ENCODE measurements around the gene MEI1. TPM values are rescaled to one million over a fixed set of nuclear protein-coding genes. Genes with fewer than 3 reads are reported as not detected.
"Not testable (repeated sequence)": the region's sequence is repeated elsewhere in the genome, so short reads cannot be mapped to it uniquely, and the experiment has no call there.

Gene MEI1
- total and polyA plus RNA-seq, 2 donors (not counting 1 experiment from before 2014, with no cell fraction given) = 50.1 to 64.8 TPM

- Mint-ChIP-seq H3K4me1 (peaks cover 28% of the 10 kb centered on the region), H3K4me3 (no peak overlapping the region), H3K27ac (no peak overlapping the region), H3K27me3 (no peaks in the 10 kb centered on the region), H3K9me3 (ENCODE audit: insufficient read depth) (no peaks in the 10 kb centered on the region)
- H3K4me2 ChIP-seq (replicated peaks; ENCODE audit: low read depth, low read length, poor library complexity, severe bottlenecking) = no peak overlapping the region
- no peak overlapping the region for H3K9ac ChIP-seq (ENCODE audit: low read length)
- H3K27me3 ChIP-seq (replicated peaks in 1 of 4; ENCODE audit: control extremely low read depth in 1 of 4, control insufficient read depth in 3 of 4, insufficient read depth in 4 of 4, low read length in 3 of 4) = no peaks in the 10 kb centered on the region
- no peak overlapping the region for H2AFZ ChIP-seq (ENCODE audit: insufficient read depth, low read depth, low read length, poor library complexity, severe bottlenecking)
- no CpG with 5 or more reads among the region's 3 CpGs for WGBS (ENCODE audit: insufficient coverage)
- peak overlapping the region in 1 of 2 donors; percentile 92 for H3K27ac ChIP-seq (ENCODE audit: low read length in 2 of 2)
- intact Hi-C loops (cut with micrococcal nuclease) = no loop called here
- peaks cover 42% of the 10 kb centered on the region for H4K20me1 ChIP-seq (ENCODE audit: control insufficient read depth, insufficient read depth, low read length, poor library complexity, severe bottlenecking)
- peaks cover 20 to 28% of the 10 kb centered on the region in 2 donors for H3K4me1 ChIP-seq (ENCODE audit: control insufficient read depth in 2 of 2, insufficient read depth in 2 of 2, low read length in 2 of 2)
- H3K9me3 ChIP-seq (ENCODE audit: control extremely low read depth in 1 of 3, control insufficient read depth in 2 of 3, insufficient read depth in 1 of 3, low read length in 2 of 3) = no peaks in the 10 kb centered on the region
- ChIA-PET CTCF (no interaction called here), POLR2A (no interaction called here)
- DNase-seq = no peak
- TF ChIP-seq EZH2 (IDR thresholded peaks at IDR 0.05; ENCODE audit: borderline replicate concordance, insufficient read depth, low read depth, low read length, poor library complexity, severe bottlenecking) (no peak), CTCF (IDR thresholded peaks at IDR 0.05) (no peak)
- H3K36me3 ChIP-seq (replicated peaks in 1 of 2; ENCODE audit: control extremely low read depth in 1 of 2, control insufficient read depth in 1 of 2, extremely low read depth in 1 of 2, insufficient read depth in 2 of 2, low read length in 1 of 2) = peaks cover 2 to 19% of the 10 kb centered on the region in 2 experiments
- H3K4me3 ChIP-seq (ENCODE audit: control extremely low read depth in 1 of 5, extremely low read depth in 1 of 5, insufficient read depth in 1 of 5, low read depth in 2 of 5, low read length in 4 of 5) = no peak overlapping the region
- H3K79me2 ChIP-seq (ENCODE audit: control insufficient read depth, insufficient read depth, low read length) = peaks cover 100% of the 10 kb centered on the region
- no peak for ATAC-seq (ENCODE audit: low read depth)
These were observed 15.7 kb upstream of the MEI1 start for GRCh38 chr22:41683616-41684015.

DNA sequence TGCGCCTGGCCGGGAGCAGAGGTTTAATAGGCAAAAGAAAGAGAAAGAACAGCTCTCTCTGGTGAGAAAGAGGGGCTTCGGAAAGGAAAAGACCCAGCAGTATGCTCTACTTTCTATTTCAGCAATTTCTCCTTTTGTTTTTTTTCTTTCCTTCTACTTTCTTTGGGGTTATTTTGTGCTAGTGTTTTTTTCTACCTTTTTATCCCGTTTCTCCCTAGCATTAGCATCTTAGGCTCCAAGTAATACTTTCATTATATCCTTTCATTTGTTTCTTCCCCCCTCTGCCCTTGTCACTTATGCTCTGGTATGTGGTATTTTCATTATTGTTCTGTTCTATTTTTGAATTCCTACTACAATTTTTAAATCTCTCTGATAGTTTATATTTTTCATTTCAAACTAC is 15.1 kb upstream of the MEI1 start:
- no peak for TF ChIP-seq CTCF (IDR thresholded peaks at IDR 0.05)
- TF ChIP-seq EZH2 (IDR thresholded peaks at IDR 0.05; ENCODE audit: borderline replicate concordance, insufficient read depth, low read depth, low read length, poor library complexity, severe bottlenecking) = no peak
- peaks cover 30% of the 10 kb centered on the region for H3K4me1 Mint-ChIP-seq
- POLR2A ChIA-PET = no interaction called here
- H3K4me3 Mint-ChIP-seq = no peak overlapping the region
- H3K27ac Mint-ChIP-seq = peak overlapping the region; percentile 22
- Histone ChIP-seq H3K27ac (ENCODE audit: low read length in 2 of 2) (peak overlapping the region in 1 of 2 donors; percentile 26), H3K9ac (ENCODE audit: low read length) (no peak overlapping the region), H3K4me3 (ENCODE audit: control extremely low read depth in 1 of 5, extremely low read depth in 1 of 5, insufficient read depth in 1 of 5, low read depth in 2 of 5, low read length in 4 of 5) (no peak overlapping the region), H2AFZ (ENCODE audit: insufficient read depth, low read depth, low read length, poor library complexity, severe bottlenecking) (no peak overlapping the region), H3K9me3 (ENCODE audit: control extremely low read depth in 1 of 3, control insufficient read depth in 2 of 3, insufficient read depth in 1 of 3, low read length in 2 of 3) (no peaks in the 10 kb centered on the region), H4K20me1 (ENCODE audit: control insufficient read depth, insufficient read depth, low read length, poor library complexity, severe bottlenecking) (peaks cover 36% of the 10 kb centered on the region), H3K27me3 (replicated peaks in 1 of 4; ENCODE audit: control extremely low read depth in 1 of 4, control insufficient read depth in 3 of 4, insufficient read depth in 4 of 4, low read length in 3 of 4) (no peaks in the 10 kb centered on the region), H3K4me1 (ENCODE audit: control insufficient read depth in 2 of 2, insufficient read depth in 2 of 2, low read length in 2 of 2) (peaks cover 20 to 32% of the 10 kb centered on the region in 2 donors), H3K36me3 (replicated peaks in 1 of 2; ENCODE audit: control extremely low read depth in 1 of 2, control insufficient read depth in 1 of 2, extremely low read depth in 1 of 2, insufficient read depth in 2 of 2, low read length in 1 of 2) (peaks cover 2 to 16% of the 10 kb centered on the region in 2 experiments), H3K79me2 (ENCODE audit: control insufficient read depth, insufficient read depth, low read length) (peaks cover 97% of the 10 kb centered on the region), H3K4me2 (replicated peaks; ENCODE audit: low read depth, low read length, poor library complexity, severe bottlenecking) (no peak overlapping the region)
- WGBS (ENCODE audit: insufficient coverage) = no CpG with 5 or more reads among the region's 4 CpGs
- CTCF ChIA-PET = no interaction called here
- intact Hi-C loops (cut with micrococcal nuclease) = no loop called here
- no peaks in the 10 kb centered on the region for H3K27me3 Mint-ChIP-seq
- DNase-seq (no peak), ATAC-seq (ENCODE audit: low read depth) (no peak)
- H3K9me3 Mint-ChIP-seq (ENCODE audit: insufficient read depth) = no peaks in the 10 kb centered on the region

DNA sequence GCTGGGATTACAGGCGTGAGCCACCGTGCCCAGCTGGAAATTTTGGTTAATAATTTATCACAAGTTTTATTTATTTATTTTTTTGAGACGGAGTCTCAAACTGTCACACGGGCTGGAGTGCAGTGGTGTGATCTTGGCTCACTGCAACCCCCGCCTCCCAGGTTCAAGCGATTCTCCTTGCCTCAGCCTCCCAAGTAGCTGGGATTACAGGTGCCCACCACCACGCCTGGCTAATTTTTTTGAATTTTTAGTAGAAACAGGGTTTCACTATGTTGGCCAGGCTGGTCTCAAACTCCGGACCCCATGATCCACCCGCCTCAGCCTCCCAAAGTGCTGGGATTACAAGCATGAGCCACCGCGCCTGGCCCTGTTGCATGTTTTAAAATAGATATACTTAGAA is 12.4 kb upstream of the MEI1 start:
- Histone ChIP-seq H3K79me2 (ENCODE audit: control insufficient read depth, insufficient read depth, low read length) (peaks cover 70% of the 10 kb centered on the region), H4K20me1 (ENCODE audit: control insufficient read depth, insufficient read depth, low read length, poor library complexity, severe bottlenecking) (peaks cover 19% of the 10 kb centered on the region), H3K4me1 (ENCODE audit: control insufficient read depth in 2 of 2, insufficient read depth in 2 of 2, low read length in 2 of 2) (peaks cover 15 to 30% of the 10 kb centered on the region in 2 donors), H3K4me2 (replicated peaks; ENCODE audit: low read depth, low read length, poor library complexity, severe bottlenecking) (peak overlapping the region; percentile 94)
- H3K27ac ChIP-seq (ENCODE audit: low read length in 2 of 2); ATAC-seq (ENCODE audit: low read depth); H3K9me3 ChIP-seq (ENCODE audit: control extremely low read depth in 1 of 3, control insufficient read depth in 2 of 3, insufficient read depth in 1 of 3, low read length in 2 of 3); H3K27me3 Mint-ChIP-seq; DNase-seq; H2AFZ ChIP-seq (ENCODE audit: insufficient read depth, low read depth, low read length, poor library complexity, severe bottlenecking); H3K4me3 ChIP-seq (ENCODE audit: control extremely low read depth in 1 of 5, extremely low read depth in 1 of 5, insufficient read depth in 1 of 5, low read depth in 2 of 5, low read length in 4 of 5); H3K9ac ChIP-seq (ENCODE audit: low read length); H3K9me3 Mint-ChIP-seq (ENCODE audit: insufficient read depth); H3K27ac Mint-ChIP-seq; H3K36me3 ChIP-seq (replicated peaks in 1 of 2; ENCODE audit: control extremely low read depth in 1 of 2, control insufficient read depth in 1 of 2, extremely low read depth in 1 of 2, insufficient read depth in 2 of 2, low read length in 1 of 2); H3K27me3 ChIP-seq (replicated peaks in 1 of 4; ENCODE audit: control extremely low read depth in 1 of 4, control insufficient read depth in 3 of 4, insufficient read depth in 4 of 4, low read length in 3 of 4); POLR2A ChIA-PET: not testable (repeated sequence)
- intact Hi-C loops (cut with micrococcal nuclease) = loop anchor here (5.0 kb wide), 1 partner anchor 305 kb away; the partner anchor contains the start of gene TEF
- Mint-ChIP-seq H3K4me3 (peak overlapping the region; percentile 91), H3K4me1 (peaks cover 37% of the 10 kb centered on the region)
- WGBS (ENCODE audit: insufficient coverage) = 91% methylated on average over 5 of the region's 11 CpGs
- CTCF ChIA-PET = interaction anchor here (1.9 to 4.3 kb wide), 2 partner anchors 11 to 254 kb away, joined by 6 to 36 read pairs; partner anchors contain the start of gene MEI1

All from B cell (primary cell).